Progenitor cell of endocrine pancreas (in vitro differentiated cells): ENCODE results near the gene COQ4. TPM values are rescaled to one million over a fixed set of nuclear protein-coding genes. Genes with fewer than 3 reads are reported as not detected.

Experiments used
- DNase-seq: peaks from one replicate; pipeline ENCODE4 v3.0.0; 2021; ENCODE audit warnings: low spot score; ENCODE audit not compliant: unreplicated experiment
- H3K27ac Mint-ChIP-seq: 2 replicates; pipeline ENCODE4 v1.8.0; 2021; ENCODE audit warnings: mild to moderate bottlenecking, moderate library complexity, mixed read lengths
- H3K27me3 Mint-ChIP-seq: 2 replicates; pipeline ENCODE4 v1.8.0; 2021; ENCODE audit warnings: mixed read lengths
- H3K36me3 Mint-ChIP-seq: 2 replicates; pipeline ENCODE4 v1.8.0; 2022; ENCODE audit warnings: mixed read lengths; ENCODE audit not compliant: insufficient read depth
- H3K4me1 Mint-ChIP-seq: 2 replicates; pipeline ENCODE4 v1.8.0; 2021; ENCODE audit warnings: low read depth, mixed read lengths
- H3K4me3 Mint-ChIP-seq: 2 replicates; pipeline ENCODE4 v1.8.0; 2021; ENCODE audit warnings: low read depth, mild to moderate bottlenecking, moderate library complexity, mixed read lengths
- H3K9me3 Mint-ChIP-seq: 2 replicates; pipeline ENCODE4 v1.8.0; 2021; ENCODE audit warnings: low read depth, mixed read lengths
- CTCF ChIP-seq: fragments of 200-600 bp; sonication (generic); IDR thresholded peaks from one replicate; pipeline ENCODE4 v1.5.0; 2021; ENCODE audit warnings: antibody characterized with exemption, mild to moderate bottlenecking; ENCODE audit not compliant: unreplicated experiment
- total RNA-seq: library from RNA; stranded (reverse); gene quantifications from 2 replicates; pipeline ENCODE4 v1.2.1, GENCODE V29; 2021

COQ4 gene
- total RNA-seq, 1 donor from 2014 or later: 64.5 TPM

DNA sequence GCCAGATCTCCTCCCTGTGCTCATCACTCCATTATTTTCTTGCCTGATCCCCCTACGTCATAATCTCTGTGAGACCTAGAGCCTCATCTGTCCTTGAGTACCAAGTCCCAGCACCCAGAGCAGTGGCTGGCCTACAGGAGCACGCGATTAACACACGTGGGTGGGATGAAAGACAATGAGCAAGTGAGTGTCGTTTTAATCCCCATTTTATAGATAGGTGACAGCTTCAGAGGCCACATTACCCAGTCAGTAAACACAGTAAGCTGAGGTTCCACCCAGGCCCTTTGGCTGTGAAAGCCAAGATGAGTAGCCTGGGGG, 17.7 kb upstream of the COQ4 start:
- Mint-ChIP-seq H3K4me3 (no peak overlapping the region), H3K27me3 (no peaks in the 10 kb centered on the region), H3K9me3 (no peaks in the 10 kb centered on the region), H3K27ac (no peak overlapping the region), H3K4me1 (no peaks in the 10 kb centered on the region), H3K36me3 (peaks cover 2% of the 10 kb centered on the region)
- no peak for TF ChIP-seq CTCF
- no peak for DNase-seq

DNA sequence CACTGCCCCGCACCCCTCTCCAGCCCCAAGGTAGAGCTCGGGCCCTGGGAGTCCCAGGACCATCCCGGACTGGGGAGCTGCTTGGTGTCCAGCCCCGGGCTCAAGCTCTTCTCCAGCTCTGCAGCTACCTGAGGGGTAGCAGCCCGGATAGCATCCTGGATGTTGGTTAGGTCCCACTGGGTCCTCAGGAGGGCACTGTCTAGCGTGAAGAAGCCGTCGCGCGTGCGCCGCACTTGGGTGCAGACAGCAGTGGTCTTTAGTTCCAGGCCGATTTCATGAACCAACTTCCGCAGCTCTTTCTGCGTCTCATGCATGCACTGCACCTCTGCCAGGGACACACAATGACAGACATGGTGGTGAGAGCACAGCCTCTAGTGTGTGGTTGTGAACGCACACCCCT, 13.1 kb upstream of the COQ4 start:
- H3K27me3 Mint-ChIP-seq: no peaks in the 10 kb centered on the region
- no peak for TF ChIP-seq CTCF
- no peak for DNase-seq
- no peak overlapping the region for H3K4me3 Mint-ChIP-seq
- no peaks in the 10 kb centered on the region for H3K9me3 Mint-ChIP-seq
- H3K4me1 Mint-ChIP-seq: no peaks in the 10 kb centered on the region
- H3K27ac Mint-ChIP-seq: no peak overlapping the region
- peaks cover 6% of the 10 kb centered on the region for H3K36me3 Mint-ChIP-seq

GRCh38 chr9:128310461-128310860, 12.2 kb upstream of the COQ4 start:
- Mint-ChIP-seq H3K27ac (no peak overlapping the region), H3K4me1 (no peaks in the 10 kb centered on the region), H3K36me3 (peaks cover 9% of the 10 kb centered on the region), H3K4me3 (no peak overlapping the region), H3K27me3 (no peaks in the 10 kb centered on the region), H3K9me3 (no peaks in the 10 kb centered on the region)
- no peak for DNase-seq
- no peak for TF ChIP-seq CTCF

DNA sequence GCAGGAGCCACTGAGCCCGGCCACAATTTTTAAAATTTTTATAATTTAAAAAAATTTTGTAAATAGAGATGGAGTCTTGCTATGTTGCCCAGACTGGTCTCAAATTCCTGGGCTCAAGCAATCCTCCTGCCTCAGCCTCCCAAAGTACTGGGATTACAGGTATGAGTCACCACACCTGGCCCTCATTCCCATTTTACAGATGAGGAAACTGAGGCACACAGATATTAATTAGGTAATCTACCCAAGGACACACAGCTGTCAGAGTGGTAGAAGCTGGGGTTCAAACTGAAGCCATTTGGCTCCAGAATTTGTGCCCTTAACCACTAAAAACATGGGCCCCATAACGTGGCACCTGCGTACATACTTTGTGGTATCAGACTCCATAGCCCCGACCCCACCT, 7.9 kb upstream of the COQ4 start:
- Mint-ChIP-seq H3K36me3 (peaks cover 8% of the 10 kb centered on the region), H3K4me3 (no peak overlapping the region), H3K27me3 (no peaks in the 10 kb centered on the region), H3K27ac (no peak overlapping the region), H3K9me3 (no peaks in the 10 kb centered on the region), H3K4me1 (no peaks in the 10 kb centered on the region)
- no peak for TF ChIP-seq CTCF
- DNase-seq: no peak

DNA sequence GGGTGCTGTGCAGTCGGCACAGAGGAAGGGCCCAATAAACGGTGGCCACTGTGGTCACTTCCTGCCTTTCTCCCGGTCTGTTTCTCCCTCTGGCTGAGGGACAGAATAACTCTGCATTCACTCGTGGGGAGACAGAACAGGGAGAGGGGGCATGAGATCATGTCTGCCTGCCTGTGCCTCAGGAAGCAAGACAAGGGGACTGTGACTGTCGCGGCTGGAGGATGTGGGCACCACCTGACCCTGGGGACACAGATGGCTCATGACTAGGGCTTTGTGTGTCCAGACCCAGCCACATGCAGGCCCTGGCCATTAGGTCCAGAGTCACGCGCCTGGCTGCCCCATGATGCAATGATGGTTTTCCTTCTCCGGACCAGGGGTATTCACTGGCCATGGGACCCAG, 6.2 kb upstream of the COQ4 start:
- no peak overlapping the region for H3K4me3 Mint-ChIP-seq

More for the DNA sequence above, 6.2 kb upstream of the COQ4 start:
- TF ChIP-seq CTCF: no peak
- Mint-ChIP-seq H3K36me3 (peaks cover 4% of the 10 kb centered on the region), H3K27me3 (no peaks in the 10 kb centered on the region), H3K4me1 (no peaks in the 10 kb centered on the region), H3K27ac (no peak overlapping the region), H3K9me3 (no peaks in the 10 kb centered on the region)
- DNase-seq: no peak
